T-helper 22 cell (primary cell): ENCODE data around the gene ZBTB7A.

ENCODE experiments used
- DNase-seq: peaks from one replicate; pipeline ENCODE4 v3.0.0-alpha.2; 2020; ENCODE audit warnings: low read depth

The ZBTB7A gene

DNA sequence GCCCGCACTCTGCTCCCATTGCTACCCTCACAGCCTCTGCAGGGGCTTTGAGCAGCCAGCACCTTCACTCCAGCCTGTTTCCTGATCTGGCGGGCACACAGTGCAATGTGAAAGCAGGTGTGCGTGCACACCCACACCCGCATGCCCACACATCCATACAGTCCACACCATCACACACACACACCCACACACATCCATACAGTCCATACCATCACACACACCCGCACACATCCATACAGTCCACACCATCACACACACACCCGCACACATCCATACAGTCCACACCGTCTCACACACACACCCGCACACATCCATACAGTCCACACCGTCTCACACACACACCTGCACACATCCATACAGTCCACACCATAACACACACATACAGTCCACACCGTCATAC lies 31.1 kb downstream of the ZBTB7A start:
- no peak for DNase-seq

DNA sequence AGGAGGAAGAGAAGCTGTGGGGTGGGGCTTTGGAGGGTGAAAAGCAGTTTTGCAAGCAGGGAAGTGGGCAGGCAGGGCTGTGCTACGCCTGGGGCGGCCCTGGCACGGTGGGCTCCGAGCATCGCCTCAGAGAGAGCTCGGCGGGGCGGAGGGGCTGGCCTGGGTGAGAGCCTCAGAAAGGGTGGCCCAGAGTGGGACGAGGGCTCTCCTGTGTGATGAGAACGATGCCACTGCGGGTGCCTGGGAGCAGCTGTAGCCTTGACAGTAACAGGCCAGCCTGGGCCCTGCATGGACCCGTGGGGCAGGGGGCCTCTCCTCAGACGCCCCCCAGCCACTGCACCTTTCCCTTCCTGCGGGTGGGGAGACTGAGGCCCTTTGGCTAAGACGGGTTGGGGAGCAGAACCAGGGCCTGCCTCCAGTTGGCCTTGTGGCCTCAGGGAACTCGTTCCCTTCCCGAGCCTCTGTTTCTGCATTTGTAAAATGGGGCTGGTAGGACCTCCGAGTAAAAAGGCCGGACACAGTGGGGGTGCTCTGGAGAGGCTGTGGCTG lies 31.6 kb downstream of the ZBTB7A start:
- no peak for DNase-seq

DNA sequence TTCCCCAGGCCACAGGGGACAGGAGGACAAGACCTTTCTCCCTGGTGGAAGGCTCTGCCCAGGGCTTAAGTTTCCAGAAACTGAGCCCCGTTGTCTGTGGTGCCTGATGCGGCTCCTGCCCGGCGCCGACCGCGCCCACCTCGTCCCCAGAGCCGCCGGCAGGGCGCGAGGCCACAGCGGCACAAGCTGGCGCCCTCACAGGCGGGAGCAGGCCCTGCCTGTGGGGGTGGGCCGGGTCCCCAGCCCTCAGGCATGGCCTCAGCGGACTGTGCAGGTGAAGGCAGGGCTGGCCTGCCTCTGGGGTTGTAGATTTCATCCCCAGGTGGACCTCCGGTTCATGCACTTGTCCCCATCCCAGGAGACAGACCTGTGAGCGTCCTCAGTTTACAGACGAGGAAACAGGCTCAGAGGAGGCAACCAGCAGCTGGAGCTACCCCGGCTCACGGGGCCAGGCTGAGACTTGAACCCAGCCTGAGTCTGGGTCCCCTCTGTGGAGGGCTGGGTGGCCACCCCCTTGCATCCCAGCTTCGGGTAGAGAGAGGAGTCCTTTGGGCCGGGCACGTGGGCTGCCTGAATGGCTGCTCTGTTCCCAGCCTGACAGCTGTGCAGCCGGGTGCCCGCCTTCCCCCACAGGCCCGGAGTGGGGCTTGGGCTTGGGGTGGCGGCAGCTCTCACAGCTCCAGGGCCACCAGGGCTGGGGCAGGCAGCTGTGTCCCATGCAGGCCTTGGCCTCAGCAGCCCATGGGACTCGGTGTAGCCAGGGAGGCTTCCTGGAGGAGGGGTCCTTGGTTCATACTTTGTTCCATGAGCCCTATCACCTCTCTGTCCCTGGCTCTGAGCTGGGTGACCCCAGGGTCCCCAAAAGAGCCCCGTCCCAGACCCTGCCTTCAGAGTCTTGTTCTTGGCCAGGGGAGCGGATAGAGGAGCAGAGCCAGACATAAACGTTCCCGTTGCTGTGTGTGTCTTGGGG lies 32.4 kb downstream of the ZBTB7A start:
- no peak for DNase-seq

DNA sequence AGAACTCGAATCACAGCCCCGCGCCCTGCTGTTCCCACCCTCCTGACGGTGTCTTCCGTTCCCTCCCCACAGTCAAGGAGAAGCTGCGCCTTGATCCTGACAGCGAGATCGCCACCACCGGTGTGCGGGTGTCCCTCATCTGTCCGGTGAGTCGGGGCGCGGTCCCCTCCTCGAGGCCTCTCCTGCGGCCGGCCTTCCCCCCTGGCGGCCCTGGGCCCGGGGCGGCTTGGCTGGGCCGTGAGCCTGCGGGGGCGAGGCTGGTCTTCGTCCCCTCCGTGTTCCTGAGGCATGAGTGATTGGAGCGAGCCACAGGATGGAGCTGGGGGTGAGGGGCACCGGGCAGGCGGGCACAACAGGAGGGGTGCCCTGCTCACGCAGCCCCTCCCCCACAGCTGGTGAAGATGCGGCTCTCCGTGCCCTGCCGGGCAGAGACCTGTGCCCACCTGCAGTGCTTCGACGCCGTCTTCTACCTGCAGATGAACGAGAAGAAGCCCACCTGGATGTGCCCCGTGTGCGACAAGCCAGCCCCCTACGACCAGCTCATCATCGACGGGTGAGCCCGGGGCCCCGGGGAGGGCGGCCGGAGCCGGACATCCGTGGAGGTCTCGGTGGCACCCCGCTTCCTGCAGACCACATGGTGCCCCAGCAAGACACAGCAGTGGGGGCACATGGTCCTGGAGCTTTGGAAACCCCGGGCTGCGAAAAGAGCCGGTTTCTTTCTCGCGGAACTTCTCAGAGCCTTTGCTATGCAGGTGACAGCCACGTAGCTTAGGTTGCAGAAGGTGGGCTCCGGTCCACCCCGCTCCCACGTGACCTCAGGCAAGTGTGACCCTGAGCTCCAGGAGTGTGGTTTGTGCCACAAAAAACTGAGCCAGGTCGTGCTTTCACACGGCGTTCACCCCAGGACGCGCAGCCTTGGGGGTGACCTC lies 33.4 kb downstream of the ZBTB7A start:
- no peak for DNase-seq

DNA sequence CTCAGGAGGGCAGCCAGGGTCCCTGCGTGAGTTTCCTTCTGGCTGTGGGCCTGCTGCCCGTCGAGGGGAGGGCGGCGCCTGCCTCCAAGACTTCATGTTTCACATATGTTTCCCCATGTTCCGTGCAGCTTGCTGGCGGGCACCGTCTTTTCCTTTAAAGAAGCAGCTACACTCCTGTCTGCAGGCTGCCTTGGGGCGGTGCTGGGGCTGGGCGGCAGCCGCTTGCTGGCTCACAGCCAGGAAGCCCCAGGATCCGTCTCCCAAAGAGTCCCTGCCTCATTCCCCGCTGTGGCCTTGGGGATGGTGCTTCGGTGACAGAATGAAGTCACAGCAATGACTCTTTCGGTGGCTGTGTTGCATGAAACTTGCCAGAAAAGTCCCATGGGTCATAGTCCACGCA lies 34.3 kb downstream of the ZBTB7A start:
- DNase-seq: no peak

DNA sequence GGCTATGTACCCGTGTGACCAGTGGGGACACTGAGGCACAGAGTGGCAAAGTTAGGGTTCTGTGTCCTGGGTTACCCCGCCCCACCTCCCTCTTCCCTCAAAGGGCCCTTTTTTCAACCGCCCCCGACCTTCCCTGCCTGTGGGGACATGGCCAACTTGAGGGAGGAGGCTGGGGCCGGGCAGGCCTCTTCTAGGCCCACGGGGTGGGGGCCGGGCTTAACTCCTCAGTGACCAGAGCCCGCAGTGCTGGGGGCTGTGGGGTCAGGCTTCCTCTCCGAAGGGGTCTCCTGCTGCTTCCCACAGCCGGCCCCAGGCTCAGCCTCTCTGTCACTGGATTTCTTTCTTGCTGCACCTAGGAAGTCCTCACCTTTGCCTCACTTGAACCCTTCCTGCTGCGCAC lies 35.3 kb downstream of the ZBTB7A start:
- DNase-seq: no peak

DNA sequence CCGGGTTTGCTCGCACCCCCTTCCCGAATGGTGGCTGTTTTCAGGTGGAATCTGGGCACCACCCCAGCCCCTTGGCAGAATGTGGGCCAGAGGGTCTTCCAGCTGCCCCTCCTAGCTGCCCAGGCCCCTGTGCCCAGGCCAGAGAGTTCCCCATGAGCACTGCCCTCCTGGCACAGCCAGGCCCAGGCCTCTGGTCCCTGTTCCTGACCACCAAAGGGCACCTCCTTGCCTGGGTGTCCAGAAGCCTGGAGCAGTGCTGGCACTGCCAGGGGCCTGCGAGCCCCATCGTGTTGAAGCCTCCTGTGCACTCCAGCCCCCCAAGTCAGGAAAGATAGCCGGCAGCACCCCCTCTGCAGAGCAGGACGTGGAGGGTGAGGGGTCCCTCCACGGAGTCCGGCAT lies 35.7 kb downstream of the ZBTB7A start:
- no peak for DNase-seq

DNA sequence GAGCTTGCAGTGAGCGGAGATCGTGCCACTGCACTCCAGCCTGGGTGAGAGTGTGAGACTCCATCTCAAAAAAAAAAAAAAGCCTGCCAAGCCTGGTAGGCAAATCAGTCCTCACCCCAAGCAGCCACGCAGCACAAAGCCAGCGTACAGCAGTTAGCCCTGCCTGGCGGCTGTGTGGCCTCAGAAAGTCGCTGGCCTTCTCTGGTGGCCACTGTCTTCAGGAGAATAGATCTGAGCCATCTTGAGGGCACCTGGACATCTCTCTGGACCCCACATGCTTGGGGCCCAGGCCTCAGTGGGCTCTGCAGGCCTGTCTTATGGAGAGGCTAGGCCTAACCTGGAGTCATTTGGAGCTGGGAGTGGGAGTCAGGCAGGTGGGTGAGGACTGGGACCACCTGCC lies 36.1 kb downstream of the ZBTB7A start:
- DNase-seq: no peak

DNA sequence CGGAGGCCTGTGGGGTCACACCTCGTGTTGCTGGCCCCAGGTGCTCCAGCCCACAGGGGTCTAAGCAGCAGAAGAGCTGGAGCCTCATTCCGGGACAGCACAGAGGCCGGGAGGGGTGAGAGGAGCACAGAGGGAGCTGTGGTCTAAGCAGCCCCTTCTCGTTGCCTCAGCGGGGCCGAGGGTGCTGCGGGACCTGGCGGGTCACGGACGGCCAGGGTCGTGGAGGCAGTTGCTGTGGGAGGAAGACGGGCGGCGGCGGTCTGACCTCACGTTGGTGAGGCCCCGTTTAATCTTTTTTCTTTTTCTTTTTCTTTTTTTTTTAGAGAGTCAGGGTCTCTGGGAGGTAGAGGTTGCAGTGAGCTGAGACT lies 37.5 kb downstream of the ZBTB7A start:
- no peak for DNase-seq

DNA sequence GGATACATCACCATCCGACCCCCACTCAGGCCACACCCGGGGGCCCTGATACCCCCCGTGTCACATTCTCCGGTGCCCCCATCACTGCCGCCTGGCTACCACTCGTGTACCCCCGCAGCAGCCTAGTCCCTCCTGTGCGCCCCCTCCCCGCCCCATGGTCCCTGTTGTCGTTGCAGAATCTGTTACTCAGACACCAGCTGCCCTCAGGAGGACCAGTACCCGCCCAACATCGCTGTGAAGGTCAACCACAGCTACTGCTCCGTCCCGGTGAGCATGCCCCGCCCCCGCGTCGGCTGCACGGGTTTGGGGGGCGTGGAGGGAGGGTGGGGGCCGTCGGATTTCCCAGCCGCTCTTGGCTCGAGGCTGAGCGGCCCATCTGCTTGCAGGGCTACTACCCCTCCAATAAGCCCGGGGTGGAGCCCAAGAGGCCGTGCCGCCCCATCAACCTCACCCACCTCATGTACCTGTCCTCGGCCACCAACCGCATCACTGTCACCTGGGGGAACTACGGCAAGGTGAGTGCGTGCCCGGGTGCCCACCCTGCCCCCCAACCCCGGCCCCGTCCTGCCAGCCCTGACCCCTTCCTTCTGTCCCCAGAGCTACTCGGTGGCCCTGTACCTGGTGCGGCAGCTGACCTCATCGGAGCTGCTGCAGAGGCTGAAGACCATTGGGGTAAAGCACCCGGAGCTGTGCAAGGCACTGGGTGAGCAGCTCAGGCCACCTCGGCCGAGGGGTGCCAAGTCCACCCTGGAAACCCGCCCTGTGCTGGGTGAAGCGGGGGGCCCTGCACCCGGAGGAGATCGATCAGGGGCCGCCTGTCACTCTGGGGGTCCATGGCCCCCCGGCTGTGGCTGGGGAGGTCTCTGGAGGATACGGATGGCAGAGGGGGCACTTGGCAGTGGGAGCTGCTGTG lies 38.1 kb downstream of the ZBTB7A start:
- no peak for DNase-seq

DNA sequence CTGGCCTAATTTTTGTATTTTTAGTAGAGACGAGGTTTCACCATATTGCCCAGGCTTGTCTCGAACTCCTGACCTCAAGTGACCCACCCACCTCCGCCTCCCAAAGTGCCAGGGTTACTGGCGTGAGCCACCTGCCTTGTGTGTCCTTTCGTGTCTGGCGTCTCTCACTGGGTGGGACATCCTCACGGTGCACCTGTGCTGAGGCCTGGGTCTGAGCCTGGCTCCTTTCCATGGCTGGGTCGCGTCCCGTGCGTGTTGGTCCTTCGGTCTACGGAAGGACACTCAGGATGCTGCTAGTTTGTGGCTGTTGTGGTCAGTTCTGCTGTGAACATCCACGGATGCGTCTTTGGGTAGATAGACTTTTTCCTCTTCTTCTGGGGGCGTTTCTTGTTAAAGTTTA lies 39.6 kb downstream of the ZBTB7A start:
- DNase-seq: no peak

DNA sequence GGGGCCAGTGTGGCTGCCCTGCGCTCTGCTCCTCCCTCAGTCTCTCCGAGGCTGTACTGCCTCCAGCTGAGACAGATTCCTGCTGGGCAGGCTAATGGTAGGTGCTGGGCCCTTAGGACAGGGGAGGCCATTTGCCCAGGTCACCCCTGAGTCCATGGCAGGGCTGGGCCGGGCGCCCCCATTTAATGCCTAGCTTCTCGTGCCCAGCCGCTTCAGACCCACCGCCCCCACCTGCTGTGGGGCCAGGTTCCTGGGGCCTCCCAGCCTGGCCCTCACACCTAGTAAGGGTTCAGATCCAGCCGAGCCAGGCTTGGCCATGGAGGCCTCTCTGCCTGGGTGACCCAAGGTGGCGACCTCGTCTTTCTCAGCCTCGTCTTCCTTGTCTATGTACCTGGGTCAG lies 41.4 kb downstream of the ZBTB7A start:
- DNase-seq: no peak

DNA sequence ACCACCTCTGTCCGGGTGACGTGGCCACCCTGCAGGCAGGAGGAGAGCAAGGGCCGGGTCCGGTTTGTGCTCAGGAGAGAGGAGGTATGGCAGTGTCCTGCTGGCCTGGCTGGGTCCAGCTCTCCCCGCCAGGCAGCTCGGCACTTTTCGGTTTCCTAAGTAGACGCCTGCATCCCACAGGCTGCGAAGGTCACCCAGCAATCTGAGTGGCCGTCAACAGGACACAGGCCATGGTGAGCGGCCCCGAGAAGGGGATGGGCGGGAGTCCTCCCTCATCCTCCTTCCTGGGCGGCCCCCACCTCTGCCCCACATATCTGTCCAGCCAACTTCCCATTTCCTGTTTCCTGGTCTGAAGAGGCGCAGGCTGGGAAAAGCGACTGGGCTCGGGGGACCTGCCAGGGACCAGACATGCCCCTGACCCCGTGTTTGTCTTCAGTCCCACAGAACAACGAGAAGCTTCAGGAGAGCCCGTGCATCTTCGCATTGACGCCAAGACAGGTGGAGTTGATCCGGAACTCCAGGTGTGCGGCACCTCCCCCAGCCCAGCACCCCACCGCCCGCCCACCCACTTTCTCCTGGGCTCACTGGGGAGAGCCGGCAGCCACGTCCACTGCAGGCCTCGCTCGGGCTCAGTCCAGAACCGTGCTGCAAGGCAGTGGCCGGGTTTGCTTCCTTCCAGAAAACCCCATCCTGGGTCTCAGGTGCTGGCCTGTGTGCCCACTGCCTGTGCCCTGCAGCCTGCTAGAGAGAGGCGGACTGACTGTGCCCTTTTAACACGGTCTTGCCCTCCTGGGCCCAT lies 42.9 kb downstream of the ZBTB7A start:
- no peak for DNase-seq

DNA sequence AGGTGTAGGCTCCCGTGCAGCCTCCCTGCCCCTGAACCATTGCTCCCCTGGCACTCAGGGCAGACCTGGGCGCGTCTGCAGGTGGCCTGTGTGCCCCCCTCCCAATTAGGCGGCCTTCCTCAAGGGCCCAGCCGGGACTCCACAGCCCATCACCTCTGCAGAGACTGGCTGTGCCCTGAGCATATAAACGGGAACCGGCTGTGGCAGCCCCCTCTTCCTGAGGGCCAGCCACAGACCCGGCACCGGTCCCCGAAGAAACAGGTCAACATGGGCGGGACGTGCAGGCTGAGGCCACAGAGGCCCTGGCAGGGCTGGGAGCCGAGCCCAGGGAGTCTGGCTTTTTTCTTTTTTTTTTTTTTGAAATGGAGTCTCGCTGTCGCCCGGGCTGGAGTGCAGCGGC lies 47.1 kb downstream of the ZBTB7A start:
- DNase-seq: no peak

DNA sequence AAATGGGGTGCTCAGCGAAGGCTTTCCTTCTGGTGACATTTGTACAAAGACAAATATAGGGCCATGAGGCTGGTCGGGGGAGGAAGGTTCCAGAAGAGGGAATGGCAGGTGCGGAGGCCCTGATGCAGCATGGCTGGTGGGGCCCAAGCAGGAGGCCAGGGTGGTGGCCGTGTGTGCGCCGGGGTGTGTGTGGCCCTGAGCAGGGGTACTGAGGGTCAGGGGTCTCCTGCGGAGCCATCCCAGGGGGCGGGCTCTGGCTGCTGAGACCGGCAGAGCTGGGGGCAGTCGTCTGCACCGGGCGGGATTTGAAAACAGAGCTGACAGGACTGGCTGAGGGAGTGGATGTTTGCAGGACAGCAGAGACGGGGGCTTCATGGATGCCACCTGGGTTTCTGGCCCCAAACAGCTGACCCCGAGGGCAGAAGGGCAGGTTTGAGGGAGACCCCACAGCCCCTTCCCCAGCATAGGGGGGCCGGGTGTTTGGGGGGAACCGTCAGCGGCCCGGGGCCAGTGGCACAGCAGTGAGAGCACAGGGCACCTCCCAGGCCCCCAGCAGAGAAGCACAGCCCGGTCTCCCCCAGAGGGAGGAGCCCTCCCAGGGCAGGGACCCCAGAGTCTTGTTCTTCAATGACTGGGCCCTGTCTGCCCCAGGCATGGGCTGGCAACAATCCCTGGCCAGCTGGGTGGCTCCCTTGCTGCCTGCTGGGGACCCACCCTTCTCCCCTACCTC lies 47.8 kb downstream of the ZBTB7A start:
- no peak for DNase-seq

DNA sequence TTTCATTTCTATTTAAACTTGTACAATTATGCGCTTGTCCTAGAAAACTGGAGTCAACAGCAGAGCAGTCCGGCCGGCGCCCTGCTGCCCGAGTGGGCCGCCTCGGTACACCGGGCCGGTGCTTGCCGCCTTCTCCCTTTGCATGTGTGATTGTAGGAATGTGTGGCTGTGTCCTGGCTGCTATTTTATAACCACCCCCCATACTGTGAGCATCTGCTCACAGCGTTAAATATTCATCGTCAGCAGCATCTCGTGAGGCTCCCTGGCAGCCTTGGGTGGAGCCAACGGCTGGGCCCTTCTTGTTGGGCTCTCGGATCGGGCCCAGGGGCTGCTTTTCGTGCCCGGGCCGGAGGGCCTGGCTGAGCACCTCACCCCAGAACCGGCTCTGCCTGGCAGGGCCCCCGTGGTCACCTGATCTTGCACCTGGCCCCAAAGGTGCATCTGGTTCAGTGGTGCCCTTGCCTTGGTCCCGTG lies 48.5 kb downstream of the ZBTB7A start:
- DNase-seq: no peak

DNA sequence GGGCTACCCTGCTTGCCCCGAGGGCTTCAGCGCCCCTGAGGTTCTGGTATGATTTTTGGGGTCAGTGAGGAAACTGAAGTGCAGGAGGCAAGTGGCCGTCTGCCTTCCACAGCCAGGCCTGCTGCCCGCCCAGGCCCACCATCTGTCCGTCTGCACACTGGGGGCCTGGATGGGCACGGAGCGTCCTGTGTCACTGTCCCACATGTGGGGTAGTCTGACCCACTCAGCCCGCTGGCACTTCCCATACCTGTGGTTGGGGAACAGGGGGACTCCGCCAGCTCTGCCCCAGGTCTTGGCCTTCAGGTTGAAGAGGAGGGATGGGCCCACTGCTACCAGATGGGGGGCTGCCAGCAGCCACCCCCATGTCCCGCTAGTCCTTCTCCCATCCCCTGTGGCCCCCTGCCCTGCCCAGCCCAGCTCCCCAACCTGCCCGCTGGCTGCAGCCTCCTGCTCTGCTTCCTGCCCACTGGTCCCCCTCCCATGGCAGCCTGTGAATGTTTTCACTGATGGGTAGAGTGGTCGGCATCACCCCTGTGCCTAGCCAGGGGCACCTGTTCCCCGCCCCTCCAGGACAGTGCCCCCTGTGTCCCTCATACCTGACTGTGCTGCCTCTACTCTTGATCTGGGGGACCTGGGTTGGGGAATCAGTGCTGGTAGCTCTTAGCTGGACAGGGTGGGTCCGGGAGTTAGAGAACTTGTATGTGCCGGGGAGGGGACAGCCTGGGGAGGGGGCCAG lies 49.6 kb downstream of the ZBTB7A start:
- DNase-seq: no peak

DNA sequence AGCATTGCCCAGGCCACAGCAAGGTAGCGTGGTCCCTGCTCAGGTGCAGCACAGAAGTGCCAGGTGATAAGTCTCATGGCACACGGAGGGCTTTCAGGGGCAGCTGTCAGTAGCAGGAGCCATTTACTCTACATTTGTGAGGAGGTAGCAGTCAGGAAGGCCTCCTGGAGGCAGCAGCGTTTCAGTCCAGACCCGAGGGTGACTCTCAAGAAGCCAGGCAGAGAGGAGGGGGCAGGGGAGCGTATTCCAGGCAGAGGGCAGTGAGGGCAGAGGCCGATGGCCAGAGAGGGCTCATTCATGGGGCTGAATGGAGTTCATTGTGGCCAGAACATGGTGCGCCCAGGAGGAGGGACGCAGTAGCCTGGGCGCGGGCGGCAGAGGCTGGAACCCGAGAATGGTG lies 50.2 kb downstream of the ZBTB7A start:
- no peak for DNase-seq

DNA sequence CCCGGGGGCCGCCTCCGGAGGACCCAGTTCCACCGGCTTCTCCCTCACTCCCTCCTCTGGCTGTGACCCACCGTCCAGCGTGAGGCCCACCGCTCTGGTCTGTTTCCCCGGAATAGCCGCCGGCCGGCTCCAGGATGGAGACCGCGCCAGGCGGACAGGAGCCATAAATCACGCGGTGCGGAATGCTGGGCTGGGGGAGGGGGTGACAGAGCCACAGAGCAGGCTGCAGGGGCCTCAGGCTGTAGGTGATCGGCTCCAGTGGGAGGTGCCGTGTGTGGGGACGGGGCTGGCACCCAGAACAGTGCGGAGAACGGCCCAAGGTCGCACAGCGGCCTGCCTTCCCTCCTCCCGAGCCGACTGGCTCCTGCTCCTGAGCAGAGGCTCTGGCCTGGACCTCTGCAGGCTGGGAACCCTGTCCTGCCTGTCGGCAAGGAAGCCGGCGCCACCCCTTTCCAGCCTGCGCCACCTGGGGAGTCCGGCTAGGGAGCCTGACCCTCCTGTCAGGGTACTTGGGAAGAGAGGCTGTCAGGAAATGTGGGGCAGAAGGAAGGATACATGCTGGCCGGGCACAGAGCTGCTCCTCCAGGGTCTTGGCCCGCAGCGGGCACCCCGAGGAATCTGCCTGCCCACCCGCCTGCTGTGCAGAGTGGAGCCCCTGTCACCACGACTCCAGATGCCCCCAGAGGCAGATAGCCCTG lies 50.8 kb downstream of the ZBTB7A start:
- DNase-seq: no peak
